ENCODE measurements around the gene MED27.

MED27 gene

DNA sequence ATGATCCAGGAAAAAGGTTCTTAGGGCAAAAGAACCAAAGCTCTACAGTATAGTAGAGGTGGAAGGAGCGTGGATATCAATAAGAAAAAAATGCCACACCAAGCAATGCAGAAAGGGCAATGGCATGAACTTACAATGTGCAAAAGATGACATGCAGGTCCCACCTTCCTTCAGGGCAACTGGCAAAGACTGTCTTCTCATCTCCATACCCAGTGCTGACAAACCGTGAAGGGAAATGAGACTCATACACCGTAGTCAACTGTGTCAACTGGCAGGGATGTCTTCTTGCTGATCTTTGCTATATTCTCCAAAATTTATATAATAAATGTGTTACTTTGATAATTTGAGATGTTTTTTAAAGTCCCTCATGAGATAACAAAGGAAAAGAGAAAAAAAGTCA, 36.0 kb downstream of the MED27 start:
- no peaks in the 10 kb centered on the region for H3K36me3 ChIP-seq
- TF ChIP-seq, protein P1, sequence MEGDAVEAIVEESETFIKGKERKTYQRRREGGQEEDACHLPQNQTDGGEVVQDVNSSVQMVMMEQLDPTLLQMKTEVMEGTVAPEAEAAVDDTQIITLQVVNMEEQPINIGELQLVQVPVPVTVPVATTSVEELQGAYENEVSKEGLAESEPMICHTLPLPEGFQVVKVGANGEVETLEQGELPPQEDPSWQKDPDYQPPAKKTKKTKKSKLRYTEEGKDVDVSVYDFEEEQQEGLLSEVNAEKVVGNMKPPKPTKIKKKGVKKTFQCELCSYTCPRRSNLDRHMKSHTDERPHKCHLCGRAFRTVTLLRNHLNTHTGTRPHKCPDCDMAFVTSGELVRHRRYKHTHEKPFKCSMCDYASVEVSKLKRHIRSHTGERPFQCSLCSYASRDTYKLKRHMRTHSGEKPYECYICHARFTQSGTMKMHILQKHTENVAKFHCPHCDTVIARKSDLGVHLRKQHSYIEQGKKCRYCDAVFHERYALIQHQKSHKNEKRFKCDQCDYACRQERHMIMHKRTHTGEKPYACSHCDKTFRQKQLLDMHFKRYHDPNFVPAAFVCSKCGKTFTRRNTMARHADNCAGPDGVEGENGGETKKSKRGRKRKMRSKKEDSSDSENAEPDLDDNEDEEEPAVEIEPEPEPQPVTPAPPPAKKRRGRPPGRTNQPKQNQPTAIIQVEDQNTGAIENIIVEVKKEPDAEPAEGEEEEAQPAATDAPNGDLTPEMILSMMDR (IDR thresholded peaks at IDR 0.05; ENCODE audit: low read depth, low read length), result no peak
- no peak overlapping the region for H3K4me3 ChIP-seq (ENCODE audit: low read depth, low read length)
- no peak for DNase-seq
- H3K4me1 ChIP-seq, result peaks cover 27% of the 10 kb centered on the region
- H3K9me3 ChIP-seq, result no peaks in the 10 kb centered on the region
- no peaks in the 10 kb centered on the region for H3K27me3 ChIP-seq

DNA sequence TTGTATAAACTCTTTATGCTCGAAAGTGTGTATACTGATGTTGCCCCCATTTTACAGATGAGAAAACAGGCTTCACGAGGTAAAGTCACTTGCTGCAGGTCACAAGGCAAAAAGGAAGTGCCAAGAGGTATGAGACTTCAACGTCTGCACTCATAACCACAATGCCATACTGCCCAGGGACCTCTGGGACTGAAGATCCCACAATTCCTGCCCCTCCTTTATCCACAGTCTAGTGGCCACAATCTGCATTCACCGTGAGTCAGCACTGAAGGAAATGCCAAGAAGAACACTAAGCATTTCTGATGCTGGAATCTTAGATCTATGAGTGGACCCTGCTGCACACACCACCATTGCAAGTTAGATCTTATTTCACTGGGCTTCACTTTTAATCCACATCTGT, 37.3 kb downstream of the MED27 start:
- no peak for DNase-seq
- Histone ChIP-seq H3K4me1 (peaks cover 32% of the 10 kb centered on the region), H3K36me3 (no peaks in the 10 kb centered on the region), H3K9me3 (no peaks in the 10 kb centered on the region), H3K4me3 (ENCODE audit: low read depth, low read length) (no peak overlapping the region), H3K27me3 (no peaks in the 10 kb centered on the region)
- TF ChIP-seq, protein P1 (IDR thresholded peaks at IDR 0.05; ENCODE audit: low read depth, low read length), result no peak

DNA sequence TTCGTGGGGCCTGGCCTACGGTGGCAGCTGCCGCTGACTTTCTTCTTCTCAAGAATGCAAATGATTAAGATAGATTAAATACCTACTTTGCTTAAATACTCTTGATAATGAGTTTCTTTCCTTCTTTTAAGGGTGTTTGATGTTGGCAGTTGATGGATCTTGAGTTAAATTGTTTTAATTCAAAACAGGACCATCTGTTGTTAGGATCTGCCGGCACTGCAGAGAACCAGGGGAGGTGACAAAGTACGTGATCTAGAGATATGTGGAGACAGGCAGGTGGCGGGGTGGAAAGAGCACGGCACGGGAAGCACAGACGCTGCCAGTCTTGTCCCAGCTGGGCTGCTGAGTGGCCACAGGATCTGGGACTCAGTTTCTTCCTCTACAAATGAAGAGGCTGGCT, 37.9 kb downstream of the MED27 start:
- Histone ChIP-seq H3K36me3 (no peaks in the 10 kb centered on the region), H3K9me3 (no peaks in the 10 kb centered on the region), H3K27me3 (no peaks in the 10 kb centered on the region), H3K4me3 (ENCODE audit: low read depth, low read length) (no peak overlapping the region), H3K4me1 (peaks cover 34% of the 10 kb centered on the region)
- peak; percentile 35 for DNase-seq
- TF ChIP-seq, protein P1 (IDR thresholded peaks at IDR 0.05; ENCODE audit: low read depth, low read length), result no peak

DNA sequence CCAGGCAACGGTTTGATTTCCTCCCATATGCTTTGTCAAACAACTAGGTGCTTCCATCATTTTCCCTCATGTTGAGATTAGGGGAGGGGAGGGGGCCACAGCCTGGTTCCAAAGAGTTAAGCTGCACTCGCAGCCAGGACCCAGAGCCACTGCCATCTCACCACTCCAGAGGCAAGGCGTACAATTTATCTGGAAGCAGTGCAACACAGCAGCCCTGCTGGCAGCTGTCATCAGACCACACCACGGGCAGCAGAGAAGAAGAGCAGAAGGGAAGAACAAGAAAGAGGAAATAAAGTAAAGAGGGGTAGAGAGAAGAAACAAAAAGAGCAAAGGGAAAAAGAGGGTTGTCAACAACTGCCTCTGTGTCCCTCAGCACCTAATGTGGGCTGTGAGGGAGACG, 38.9 kb downstream of the MED27 start:
- peak; percentile 34 for DNase-seq
- H3K9me3 ChIP-seq, result no peaks in the 10 kb centered on the region
- H3K4me1 ChIP-seq, result peaks cover 34% of the 10 kb centered on the region

DNA sequence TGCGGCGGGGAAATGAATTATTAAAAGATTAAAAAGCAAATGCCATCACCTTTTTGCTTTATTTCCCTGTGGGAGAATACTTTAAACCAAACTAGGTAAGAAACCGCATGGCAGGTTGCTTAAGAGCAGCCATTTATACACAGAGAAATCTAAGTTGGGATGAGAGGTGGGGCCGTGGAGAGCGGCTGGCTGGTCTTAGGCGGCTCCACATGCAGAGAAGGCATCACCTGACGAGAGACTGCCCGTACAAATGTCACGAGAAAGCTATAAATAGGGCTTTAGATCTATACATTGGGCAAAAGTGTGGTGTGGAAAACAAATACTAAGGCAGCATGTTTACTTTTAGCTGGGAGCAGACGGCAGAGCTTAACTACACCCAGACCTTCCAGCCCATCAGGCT, 39.4 kb downstream of the MED27 start:
- Histone ChIP-seq H3K4me1 (peaks cover 33% of the 10 kb centered on the region), H3K27me3 (no peaks in the 10 kb centered on the region), H3K36me3 (no peaks in the 10 kb centered on the region), H3K4me3 (ENCODE audit: low read depth, low read length) (no peak overlapping the region), H3K9me3 (no peaks in the 10 kb centered on the region)
- no peak for DNase-seq
- TF ChIP-seq, protein P1 (IDR thresholded peaks at IDR 0.05; ENCODE audit: low read depth, low read length), result no peak

More for the DNA sequence above, 38.9 kb downstream of the MED27 start:
- Histone ChIP-seq H3K4me3 (ENCODE audit: low read depth, low read length) (no peak overlapping the region), H3K36me3 (no peaks in the 10 kb centered on the region), H3K27me3 (no peaks in the 10 kb centered on the region)
- TF ChIP-seq, protein P1 (IDR thresholded peaks at IDR 0.05; ENCODE audit: low read depth, low read length), result 0 out of 2 replicates have a peak, but pooled peaks have one; percentile 14

DNA sequence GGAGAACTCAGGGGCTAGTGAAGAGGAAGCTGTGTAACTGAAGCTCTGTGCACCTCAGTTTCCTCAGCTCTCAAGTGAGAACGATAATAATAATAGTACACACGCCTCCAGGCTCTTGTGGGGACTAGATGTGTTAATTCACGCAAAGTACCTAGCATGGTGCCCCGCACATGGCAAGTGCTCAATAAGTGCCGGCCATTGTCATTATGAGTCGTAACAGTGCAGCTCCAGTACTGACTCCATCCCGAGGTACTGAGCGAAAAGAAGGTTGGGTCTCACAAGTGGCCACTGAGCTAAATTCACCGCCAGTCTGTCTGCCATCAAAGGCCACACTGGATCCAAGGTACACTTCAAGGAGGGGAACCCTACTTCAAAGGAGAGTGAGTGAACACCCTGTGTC, 40.4 kb downstream of the MED27 start:
- TF ChIP-seq, protein P1 (IDR thresholded peaks at IDR 0.05; ENCODE audit: low read depth, low read length), result no peak

More for the DNA sequence above, 40.4 kb downstream of the MED27 start:
- Histone ChIP-seq H3K4me1 (peaks cover 24% of the 10 kb centered on the region), H3K9me3 (no peaks in the 10 kb centered on the region), H3K4me3 (ENCODE audit: low read depth, low read length) (no peak overlapping the region), H3K36me3 (no peaks in the 10 kb centered on the region), H3K27me3 (no peaks in the 10 kb centered on the region)
- no peak for DNase-seq

Data from BE2C (cell line).